CD4-positive, alpha-beta T cell treated with Interleukin-15 for 4 hours (primary cell): ENCODE data around the gene CNKSR3.
"Not testable (repeated sequence)": the region's sequence is repeated elsewhere in the genome, so short reads cannot be mapped to it uniquely, and the experiment has no call there.

Source experiments
- DNase-seq: peaks from one replicate; pipeline ENCODE4 v3.0.0-alpha.2; 2020; ENCODE audit warnings: low spot score

CNKSR3 gene

GRCh38 chr6:154510144-154510905, at the start of gene CNKSR3:
CNKSR3 (minus strand) TSS chr6:154510685; CDS start chr6:154510114, 571 bp downstream.
- no peak for DNase-seq

- DNase-seq: no peak
Measured at GRCh38 chr6:154558984-154559383, 48.5 kb upstream of the CNKSR3 start.

GRCh38 chr6:154558513-154558912, 48.0 kb upstream of the CNKSR3 start:
- DNase-seq: no peak

- DNase-seq: no peak
Measured at GRCh38 chr6:154555073-154555677, 44.7 kb upstream of the CNKSR3 start.

GRCh38 chr6:154554491-154554890, 44.0 kb upstream of the CNKSR3 start:
- DNase-seq: no peak

- DNase-seq: no peak
Measured at GRCh38 chr6:154550779-154551178, 40.3 kb upstream of the CNKSR3 start.

- DNase-seq: no peak
Measured at GRCh38 chr6:154549179-154549578, 38.7 kb upstream of the CNKSR3 start.

GRCh38 chr6:154548130-154548830, 37.8 kb upstream of the CNKSR3 start:
- no peak for DNase-seq

GRCh38 chr6:154543628-154544027, 33.1 kb upstream of the CNKSR3 start:
- DNase-seq: no peak

GRCh38 chr6:154542747-154543146, 32.3 kb upstream of the CNKSR3 start:
- DNase-seq: no peak

- not testable (repeated sequence) for DNase-seq
Measured at GRCh38 chr6:154541837-154542236, 31.4 kb upstream of the CNKSR3 start.

- DNase-seq: no peak
Measured at GRCh38 chr6:154539593-154540269, 29.2 kb upstream of the CNKSR3 start.

GRCh38 chr6:154538640-154539191, 28.2 kb upstream of the CNKSR3 start:
- DNase-seq: no peak

GRCh38 chr6:154537511-154538325, 27.2 kb upstream of the CNKSR3 start:
- DNase-seq: no peak

GRCh38 chr6:154536999-154537398, 26.5 kb upstream of the CNKSR3 start:
- DNase-seq: no peak

GRCh38 chr6:154536255-154536654, 25.8 kb upstream of the CNKSR3 start:
- no peak for DNase-seq

- no peak for DNase-seq
Measured at GRCh38 chr6:154535851-154536250, 25.4 kb upstream of the CNKSR3 start.

- DNase-seq: no peak
Measured at GRCh38 chr6:154535147-154535546, 24.7 kb upstream of the CNKSR3 start.

GRCh38 chr6:154534531-154534930, 24.0 kb upstream of the CNKSR3 start:
- no peak for DNase-seq

- no peak for DNase-seq
Measured at GRCh38 chr6:154532426-154532825, 21.9 kb upstream of the CNKSR3 start.

GRCh38 chr6:154529957-154530356, 19.5 kb upstream of the CNKSR3 start:
- no peak for DNase-seq
